DMS153 treated with DMSO at 0.1 percent for 48 hours (cell line): ENCODE measurements around the gene PALLD.

Experiments used
- DNase-seq: peaks from one replicate; lab custom pipeline; 2025; ENCODE audit not compliant: unreplicated experiment; lab: John Stamatoyannopoulos, UW

The PALLD gene

GRCh38 chr4:168864821-168865541 is 368.1 kb downstream of the PALLD start:
- no peak for DNase-seq

- no peak for DNase-seq
Measured at GRCh38 chr4:168865854-168866253, 369.0 kb downstream of the PALLD start.

- no peak for DNase-seq
Measured at GRCh38 chr4:168866635-168867034, 369.8 kb downstream of the PALLD start.

- no peak for DNase-seq
Measured at GRCh38 chr4:168867128-168867527, 370.3 kb downstream of the PALLD start.

GRCh38 chr4:168868044-168868781 is 371.4 kb downstream of the PALLD start:
- DNase-seq: no peak

- no peak for DNase-seq
Measured at GRCh38 chr4:168868802-168869201, 371.9 kb downstream of the PALLD start.

GRCh38 chr4:168870004-168870403 is 373.2 kb downstream of the PALLD start:
- no peak for DNase-seq

GRCh38 chr4:168871632-168872031 is 374.8 kb downstream of the PALLD start:
- DNase-seq: no peak

GRCh38 chr4:168874083-168874482 is 377.2 kb downstream of the PALLD start:
- no peak for DNase-seq

- no peak for DNase-seq
Measured at GRCh38 chr4:168876106-168876505, 379.3 kb downstream of the PALLD start.

GRCh38 chr4:168877511-168878491 is 380.9 kb downstream of the PALLD start:
- no peak for DNase-seq

- DNase-seq: no peak
Measured at GRCh38 chr4:168878623-168879022, 381.8 kb downstream of the PALLD start.

GRCh38 chr4:168879188-168879587 is 382.3 kb downstream of the PALLD start:
- DNase-seq: no peak

- DNase-seq: no peak
Measured at GRCh38 chr4:168880072-168880675, 383.3 kb downstream of the PALLD start.

GRCh38 chr4:168880811-168881595 is 384.2 kb downstream of the PALLD start:
- DNase-seq: no peak

GRCh38 chr4:168881781-168882420 is 385.0 kb downstream of the PALLD start:
- DNase-seq: no peak

GRCh38 chr4:168882650-168883233 is 385.9 kb downstream of the PALLD start:
- DNase-seq: no peak

- DNase-seq: no peak
Measured at GRCh38 chr4:168883513-168883912, 386.7 kb downstream of the PALLD start.
